ENCODE data around the gene MST1R.

The MST1R gene

DNA sequence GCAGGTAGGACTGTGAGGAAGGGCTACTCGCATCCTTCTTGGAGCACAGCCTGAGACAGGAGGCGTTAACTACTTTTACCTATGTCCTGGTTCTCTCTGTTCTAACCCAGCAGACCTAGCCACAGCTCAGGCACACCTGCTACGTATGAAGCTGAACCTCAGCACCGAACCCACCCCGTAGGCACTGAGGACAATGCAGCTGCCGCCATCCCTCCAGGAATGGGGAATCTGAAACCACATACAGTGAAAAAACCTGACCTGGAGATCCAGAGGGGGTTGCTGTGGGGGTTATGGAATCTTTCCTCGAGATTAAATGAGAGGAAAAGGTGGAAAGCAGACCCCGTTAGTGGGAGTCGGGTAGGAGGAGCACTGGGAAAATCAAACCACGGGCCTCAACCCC lies 14.4 kb downstream of the MST1R start:
- H3K4me3 ChIP-seq (ENCODE audit: low read length): no peak overlapping the region
- TF ChIP-seq, protein P1, sequence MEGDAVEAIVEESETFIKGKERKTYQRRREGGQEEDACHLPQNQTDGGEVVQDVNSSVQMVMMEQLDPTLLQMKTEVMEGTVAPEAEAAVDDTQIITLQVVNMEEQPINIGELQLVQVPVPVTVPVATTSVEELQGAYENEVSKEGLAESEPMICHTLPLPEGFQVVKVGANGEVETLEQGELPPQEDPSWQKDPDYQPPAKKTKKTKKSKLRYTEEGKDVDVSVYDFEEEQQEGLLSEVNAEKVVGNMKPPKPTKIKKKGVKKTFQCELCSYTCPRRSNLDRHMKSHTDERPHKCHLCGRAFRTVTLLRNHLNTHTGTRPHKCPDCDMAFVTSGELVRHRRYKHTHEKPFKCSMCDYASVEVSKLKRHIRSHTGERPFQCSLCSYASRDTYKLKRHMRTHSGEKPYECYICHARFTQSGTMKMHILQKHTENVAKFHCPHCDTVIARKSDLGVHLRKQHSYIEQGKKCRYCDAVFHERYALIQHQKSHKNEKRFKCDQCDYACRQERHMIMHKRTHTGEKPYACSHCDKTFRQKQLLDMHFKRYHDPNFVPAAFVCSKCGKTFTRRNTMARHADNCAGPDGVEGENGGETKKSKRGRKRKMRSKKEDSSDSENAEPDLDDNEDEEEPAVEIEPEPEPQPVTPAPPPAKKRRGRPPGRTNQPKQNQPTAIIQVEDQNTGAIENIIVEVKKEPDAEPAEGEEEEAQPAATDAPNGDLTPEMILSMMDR (IDR thresholded peaks at IDR 0.05; ENCODE audit: insufficient read depth, low read depth, low read length, missing control alignments): no peak
- no peak for DNase-seq (ENCODE audit: low read depth)

DNA sequence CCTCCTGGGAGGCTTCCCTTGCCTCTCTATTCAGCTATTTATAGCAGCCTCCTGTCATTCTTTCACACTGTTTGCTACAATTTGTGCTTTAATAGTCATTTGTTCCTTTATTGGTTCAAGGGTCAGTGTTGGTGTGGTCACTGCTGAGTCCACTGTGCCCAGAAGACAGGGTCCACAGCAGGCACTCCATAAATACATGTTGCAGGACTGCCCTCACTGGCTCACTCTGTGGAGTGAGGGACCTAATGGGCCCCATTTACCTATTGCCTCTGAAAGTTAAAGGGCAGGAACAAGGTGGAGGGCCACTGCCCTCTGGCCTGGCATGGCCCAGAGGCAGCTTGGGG lies 16.8 kb downstream of the MST1R start:
- DNase-seq (ENCODE audit: low read depth): no peak

DNA sequence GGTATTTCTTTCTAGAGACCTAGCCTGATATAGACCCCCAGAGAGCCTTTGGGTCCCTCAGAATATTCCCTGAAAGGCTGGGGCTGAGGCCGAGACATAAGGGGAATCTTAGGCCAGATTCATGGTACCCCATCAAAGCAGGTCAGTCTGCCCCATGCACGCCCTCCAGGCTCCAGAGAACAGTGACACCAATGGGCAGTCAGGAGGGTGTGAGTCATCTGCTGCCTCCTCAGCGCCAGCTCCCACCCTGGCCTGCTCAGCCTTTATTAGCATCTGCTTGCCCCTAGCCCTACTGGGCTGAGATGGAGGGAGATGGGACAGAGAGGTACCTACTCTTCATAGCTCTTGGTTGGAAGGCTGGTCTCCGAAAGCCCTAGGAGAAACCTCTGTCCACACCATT lies 19.7 kb downstream of the MST1R start:
- TF ChIP-seq, protein P1 (IDR thresholded peaks at IDR 0.05; ENCODE audit: insufficient read depth, low read depth, low read length, missing control alignments): no peak
- no peak for DNase-seq (ENCODE audit: low read depth)
- H3K4me3 ChIP-seq (ENCODE audit: low read length): no peak overlapping the region

More for the DNA sequence above, 16.8 kb downstream of the MST1R start:
- TF ChIP-seq, protein P1 (IDR thresholded peaks at IDR 0.05; ENCODE audit: insufficient read depth, low read depth, low read length, missing control alignments): no peak
- no peak overlapping the region for H3K4me3 ChIP-seq (ENCODE audit: low read length)

DNA sequence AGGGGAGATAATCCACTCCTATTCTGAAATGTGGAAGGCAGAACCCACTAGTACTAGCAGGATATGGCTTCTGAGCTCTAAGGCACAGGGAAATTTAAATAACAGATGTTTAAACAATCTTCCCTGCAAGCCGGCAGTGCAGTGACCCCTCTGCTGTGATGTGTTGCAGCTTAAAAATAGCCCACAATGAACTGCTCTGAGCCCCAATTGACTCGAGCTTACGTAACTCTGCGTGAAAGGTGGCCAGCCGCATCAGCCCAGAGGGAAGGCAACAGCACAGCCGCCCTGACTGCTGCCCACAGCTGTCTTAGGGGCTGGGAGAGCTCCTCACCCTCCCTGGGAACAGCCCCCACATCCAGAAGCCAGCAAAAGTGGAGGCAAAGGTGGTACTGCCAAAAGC lies 21.5 kb downstream of the MST1R start:
- DNase-seq (ENCODE audit: low read depth): no peak

DNA sequence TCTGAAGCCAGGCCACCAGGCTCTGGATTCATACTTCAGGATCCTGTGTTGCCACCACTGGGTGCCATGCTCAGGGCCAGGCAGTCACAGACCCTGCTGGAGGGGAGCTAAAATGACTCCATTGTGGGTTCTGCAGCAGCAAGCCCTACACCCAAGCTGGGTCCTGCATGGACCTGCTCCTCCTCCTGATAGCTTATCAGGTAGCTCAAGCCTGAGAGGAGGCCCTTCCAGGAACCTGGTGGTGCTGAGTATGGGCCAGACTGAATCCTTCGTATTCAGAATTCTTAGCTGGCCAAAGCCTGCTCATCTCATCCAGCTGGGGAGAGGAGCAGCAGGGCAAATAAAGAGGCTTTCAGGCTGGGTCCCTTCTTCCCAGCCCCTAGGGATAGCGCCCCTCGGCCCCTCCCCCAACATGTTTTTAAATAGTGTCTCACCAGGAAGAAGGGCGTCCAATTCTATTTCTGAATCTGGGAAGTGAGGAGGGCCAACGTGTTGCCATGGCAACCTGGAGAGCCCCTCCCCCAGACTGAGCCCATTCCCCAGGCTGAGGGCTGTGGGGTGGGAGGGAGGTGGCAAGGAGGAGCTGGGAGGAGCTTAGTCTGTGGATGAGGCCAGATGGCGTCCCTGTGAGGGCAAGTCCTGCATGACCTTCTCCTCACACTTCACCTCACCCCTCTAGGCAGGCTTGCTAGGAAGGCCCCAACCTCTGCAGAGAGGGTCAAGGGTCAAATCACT lies 22.9 kb downstream of the MST1R start:
- DNase-seq (ENCODE audit: low read depth): no peak
- no peak overlapping the region for H3K4me3 ChIP-seq (ENCODE audit: low read length)
- TF ChIP-seq, protein P1 (IDR thresholded peaks at IDR 0.05; ENCODE audit: insufficient read depth, low read depth, low read length, missing control alignments): no peak

More for the DNA sequence above, 21.5 kb downstream of the MST1R start:
- no peak overlapping the region for H3K4me3 ChIP-seq (ENCODE audit: low read length)
- TF ChIP-seq, protein P1 (IDR thresholded peaks at IDR 0.05; ENCODE audit: insufficient read depth, low read depth, low read length, missing control alignments): no peak

DNA sequence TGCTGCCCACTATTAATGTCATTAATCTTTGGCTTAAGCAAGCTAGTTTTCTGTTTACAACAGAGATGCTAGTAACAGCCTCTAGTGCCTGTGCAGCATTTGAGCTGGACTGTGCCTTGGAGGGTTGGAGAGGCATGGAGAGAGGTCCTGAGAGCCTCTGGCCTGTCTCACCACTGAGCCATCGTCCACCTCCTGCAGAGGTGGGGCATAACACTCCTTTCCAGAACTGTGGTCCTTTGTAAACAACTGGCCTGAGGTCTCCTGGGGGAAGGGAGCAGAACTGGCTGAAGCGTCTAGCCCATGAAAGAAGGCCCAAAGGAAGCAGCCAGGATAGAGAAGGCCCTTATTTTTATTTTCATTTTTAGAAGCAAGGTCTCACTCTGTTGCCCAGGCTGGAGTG lies 24.0 kb downstream of the MST1R start:
- TF ChIP-seq, protein P1 (IDR thresholded peaks at IDR 0.05; ENCODE audit: insufficient read depth, low read depth, low read length, missing control alignments): no peak
- H3K4me3 ChIP-seq (ENCODE audit: low read length): no peak overlapping the region
- no peak for DNase-seq (ENCODE audit: low read depth)

DNA sequence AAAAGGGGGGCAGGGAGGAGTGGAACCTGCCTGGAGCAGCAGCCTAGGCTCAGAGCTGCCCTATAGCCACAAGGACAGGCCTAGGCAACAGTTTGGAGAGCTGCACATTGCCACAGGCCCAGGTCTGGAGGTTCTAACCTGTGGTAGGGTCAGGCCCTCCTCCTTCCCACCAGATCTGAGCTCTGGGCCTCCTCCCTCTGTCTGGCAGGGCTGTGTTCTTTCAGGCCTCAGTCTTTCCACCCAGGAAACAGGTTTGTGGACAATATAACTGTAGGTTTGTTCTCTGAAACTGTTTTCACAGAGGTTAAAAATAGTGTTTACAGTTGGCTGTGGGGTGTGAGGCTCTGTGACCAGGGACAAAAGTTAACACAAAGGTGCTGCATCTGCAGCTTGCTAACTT lies 25.0 kb downstream of the MST1R start:
- TF ChIP-seq, protein P1 (IDR thresholded peaks at IDR 0.05; ENCODE audit: insufficient read depth, low read depth, low read length, missing control alignments): no peak
- DNase-seq (ENCODE audit: low read depth): no peak
- H3K4me3 ChIP-seq (ENCODE audit: low read length): no peak overlapping the region

Data from epithelial cell of esophagus (primary cell).